Measurements from ENCODE around the gene MYL5.
"Not testable (repeated sequence)": the region's sequence is repeated elsewhere in the genome, so short reads cannot be mapped to it uniquely, and the experiment has no call there.

MYL5 gene

GRCh38 chr4:657834-658667 lies 16.3 kb upstream of the MYL5 start:
- DNase-seq: no peak

DNA sequence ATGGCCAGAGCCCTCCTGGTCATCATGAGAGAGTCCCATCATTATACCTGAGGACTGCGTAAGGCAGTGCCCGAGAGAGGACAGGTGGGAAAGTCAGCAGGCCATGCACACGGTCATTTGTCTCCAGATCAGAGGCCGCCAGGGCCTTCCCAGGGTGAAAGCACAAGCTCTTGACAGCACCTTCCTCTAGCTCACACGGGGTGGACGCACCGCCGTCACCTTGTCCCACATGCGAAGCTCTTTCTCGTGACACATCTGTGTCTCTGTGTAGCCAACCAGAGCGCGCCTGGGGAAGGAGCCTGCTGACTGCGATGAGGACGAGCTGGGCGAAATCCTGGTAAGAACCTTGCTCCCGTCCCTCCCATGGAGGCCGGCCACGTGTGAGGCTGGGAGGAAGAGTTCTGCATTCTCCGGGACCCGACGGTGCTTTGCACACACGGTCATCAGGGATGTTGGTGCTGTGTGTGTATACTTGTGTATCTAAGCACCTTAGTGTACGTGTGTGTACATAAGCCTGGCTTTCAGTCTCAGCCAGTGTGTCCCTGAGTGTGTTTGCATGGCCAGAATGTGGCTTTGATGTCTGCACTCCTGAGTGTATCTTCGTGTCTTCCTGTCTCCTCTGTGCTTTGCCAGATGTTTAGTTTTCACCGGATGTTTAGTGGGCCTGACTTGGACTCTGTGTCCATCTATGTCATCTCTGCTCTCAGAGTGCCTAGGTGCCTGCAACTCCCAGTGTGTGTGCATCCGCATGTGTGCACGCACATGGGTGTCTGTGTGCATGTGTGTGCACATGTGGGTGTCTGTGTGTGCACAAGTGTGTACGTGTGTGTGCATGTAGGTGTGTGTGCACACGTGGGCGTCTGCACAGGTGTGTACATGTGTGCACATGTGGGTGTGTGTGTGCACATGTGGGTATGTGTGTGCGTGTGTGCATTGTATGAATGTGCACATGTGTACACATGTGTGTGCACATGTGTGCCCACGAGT lies 15.4 kb upstream of the MYL5 start:
- DNase-seq: no peak

DNA sequence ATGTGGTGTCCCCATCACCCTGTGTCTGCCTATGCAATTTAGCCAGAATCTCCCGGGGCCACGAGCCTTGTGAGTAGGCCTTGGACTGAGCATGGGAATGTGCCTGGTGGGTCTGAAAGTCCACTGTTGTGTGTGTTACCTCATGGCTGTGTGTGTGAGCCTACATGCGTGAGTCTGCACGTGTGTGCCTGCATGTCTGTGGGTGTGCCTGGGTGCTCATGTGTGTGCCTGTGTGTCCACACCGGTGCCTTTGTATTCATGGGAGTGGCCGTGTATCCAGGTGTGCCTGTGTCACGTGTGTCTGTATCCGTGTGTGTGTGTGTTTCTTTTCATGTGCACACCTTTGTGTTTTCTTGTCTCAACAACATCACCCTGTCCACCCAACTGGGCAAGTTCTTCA lies 14.5 kb upstream of the MYL5 start:
- DNase-seq: no peak

- no peak for DNase-seq
Measured at GRCh38 chr4:660401-660800, 13.9 kb upstream of the MYL5 start.

GRCh38 chr4:661231-661630 lies 13.1 kb upstream of the MYL5 start:
- DNase-seq: no peak

DNA sequence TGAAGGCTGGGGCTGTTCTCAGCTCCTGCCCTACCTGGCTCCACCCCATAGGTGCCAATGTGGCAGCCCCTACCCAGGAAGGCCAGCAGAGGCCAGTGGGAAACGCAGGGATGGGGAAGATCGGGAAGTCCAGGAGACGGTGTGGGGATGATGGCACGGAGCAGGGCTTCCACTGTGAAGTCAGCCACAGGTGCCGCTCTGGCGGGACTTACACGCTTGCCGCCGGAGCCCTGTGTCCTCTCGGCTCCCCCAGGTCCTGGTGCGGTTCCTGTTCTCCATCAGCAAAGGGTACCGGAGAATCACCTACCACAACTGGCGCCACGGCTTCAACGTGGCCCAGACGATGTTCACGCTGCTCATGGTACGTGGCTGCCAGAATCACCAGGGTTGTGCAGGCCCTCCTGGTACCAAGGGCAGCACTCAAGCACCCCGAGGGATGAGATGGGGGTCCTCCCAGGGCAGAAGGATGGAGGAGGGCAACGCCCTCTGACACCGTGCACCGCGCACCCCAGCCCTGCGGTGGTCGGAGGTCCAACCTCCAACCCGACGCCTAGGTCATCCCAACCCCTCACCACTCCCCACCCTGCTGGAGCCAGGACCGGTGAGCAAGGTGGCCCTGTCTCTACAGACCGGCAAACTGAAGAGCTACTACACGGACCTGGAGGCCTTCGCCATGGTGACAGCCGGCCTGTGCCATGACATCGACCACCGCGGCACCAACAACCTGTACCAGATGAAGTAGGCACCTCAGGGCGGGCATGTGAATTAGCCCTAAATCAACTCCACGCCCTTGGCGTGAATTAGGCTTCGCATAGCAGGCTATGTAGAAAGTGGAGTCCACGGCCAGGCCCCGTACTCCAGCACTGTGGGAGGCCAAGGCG lies 12.2 kb upstream of the MYL5 start:
- peak; percentile 1 for DNase-seq

DNA sequence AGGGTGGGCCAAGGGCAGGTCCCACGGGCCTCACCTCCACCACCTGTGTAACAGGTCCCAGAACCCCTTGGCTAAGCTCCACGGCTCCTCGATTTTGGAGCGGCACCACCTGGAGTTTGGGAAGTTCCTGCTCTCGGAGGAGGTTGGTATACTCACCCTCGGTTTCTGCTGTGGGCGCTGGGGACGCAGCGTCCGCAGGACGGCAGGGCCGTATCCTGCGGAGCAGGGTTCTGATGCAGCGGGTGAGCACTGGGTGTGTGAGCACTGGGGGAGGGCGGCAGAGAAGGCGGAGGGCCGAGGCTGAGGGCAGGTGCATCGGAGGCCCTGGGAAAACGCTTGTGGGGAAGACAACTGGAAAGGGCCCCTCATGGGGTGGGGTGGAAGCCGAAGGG lies 11.3 kb upstream of the MYL5 start:
- DNase-seq: peak; percentile 13

DNA sequence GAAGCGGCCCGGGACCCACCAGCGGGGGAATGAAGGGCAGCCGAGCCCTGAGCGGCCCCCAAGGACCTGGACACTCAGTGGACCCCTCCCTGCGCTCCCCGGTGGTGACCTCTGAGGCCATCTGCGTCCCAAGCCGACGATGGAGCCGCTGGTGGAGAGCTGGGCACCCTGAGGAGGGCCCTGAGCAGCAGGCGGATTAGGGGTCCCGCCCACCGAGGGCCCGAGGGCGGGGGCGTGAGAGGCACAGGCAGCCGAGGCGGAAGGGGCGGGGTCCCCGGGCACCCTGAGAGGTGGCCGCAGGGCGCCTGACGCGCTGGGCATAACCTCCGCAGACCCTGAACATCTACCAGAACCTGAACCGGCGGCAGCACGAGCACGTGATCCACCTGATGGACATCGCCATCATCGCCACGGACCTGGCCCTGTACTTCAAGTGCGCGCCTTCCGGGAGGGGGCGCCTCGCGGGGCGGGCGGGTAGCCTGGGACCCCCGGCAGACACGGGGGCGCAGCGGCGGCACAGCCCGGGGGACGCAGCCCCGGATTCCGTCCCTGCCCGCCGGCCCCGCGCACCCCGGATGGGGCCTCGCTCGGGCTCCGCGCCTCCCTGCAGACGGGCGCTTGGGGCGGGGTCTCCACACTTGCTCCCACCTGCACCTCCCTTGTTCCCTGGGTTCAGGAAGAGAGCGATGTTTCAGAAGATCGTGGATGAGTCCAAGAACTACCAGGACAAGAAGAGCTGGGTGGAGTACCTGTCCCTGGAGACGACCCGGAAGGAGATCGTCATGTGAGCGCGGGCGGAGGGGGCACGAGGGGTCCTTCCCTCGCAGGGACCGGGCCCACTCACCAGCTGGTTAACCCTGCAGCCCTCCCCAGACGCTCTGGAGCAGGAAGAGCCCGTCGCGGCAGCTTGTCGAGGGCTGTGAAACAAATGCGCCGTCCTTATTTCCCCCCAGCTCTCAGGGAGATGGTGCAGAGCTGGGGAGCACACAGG lies 10.6 kb upstream of the MYL5 start:
- DNase-seq: peak; percentile 87

DNA sequence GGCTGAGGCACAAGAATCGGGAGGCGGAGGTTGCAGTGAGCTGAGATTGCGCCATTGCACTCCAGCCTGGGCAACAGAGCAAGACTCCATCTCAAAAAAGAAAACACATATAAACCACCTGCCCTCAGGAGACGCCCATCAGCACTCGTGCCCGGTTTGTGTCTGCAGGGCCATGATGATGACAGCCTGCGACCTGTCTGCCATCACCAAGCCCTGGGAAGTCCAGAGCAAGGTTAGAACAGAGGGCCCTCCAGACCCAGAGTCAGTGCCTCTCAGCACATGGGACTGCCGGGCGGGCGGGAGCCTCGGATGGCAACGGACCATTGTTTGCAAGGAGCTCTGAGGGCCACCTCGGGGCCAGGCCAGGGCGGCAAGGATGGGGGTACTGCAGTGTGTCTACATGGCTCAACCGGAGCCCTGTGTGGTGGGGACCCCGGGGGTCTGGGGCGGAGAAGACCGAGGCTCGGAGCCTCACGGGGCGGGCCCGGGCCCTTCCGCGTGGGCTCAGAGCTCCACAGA lies 9.6 kb upstream of the MYL5 start:
- peak; percentile 1 for DNase-seq

DNA sequence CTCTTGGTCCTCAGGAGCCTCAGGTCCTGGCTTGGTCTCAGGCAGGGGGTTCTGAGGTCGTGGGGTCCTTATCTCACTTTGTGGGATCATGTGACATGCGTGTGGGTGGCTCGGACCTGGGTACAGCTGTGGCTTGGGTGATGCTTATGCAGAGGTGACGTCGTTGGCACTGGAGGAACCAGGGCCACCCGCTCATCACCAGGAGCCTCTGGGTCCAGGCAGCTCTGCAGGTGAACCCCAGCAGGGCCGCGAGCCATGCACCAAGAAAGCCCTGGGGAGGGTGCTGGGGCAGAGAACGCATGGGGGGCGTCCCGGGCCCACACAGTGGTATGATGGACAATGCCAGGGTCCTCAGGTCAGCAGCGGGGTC lies 9.0 kb upstream of the MYL5 start:
- DNase-seq: no peak

- no peak for DNase-seq
Measured at GRCh38 chr4:665751-666435, 8.4 kb upstream of the MYL5 start.

GRCh38 chr4:666436-666810 lies 7.9 kb upstream of the MYL5 start:
- peak; percentile 1 for DNase-seq

GRCh38 chr4:666822-667544 lies 7.4 kb upstream of the MYL5 start:
- no peak for DNase-seq

- no peak for DNase-seq
Measured at GRCh38 chr4:667545-667925, 6.8 kb upstream of the MYL5 start.

GRCh38 chr4:668219-668618 lies 6.1 kb upstream of the MYL5 start:
- DNase-seq: not testable (repeated sequence)

DNA sequence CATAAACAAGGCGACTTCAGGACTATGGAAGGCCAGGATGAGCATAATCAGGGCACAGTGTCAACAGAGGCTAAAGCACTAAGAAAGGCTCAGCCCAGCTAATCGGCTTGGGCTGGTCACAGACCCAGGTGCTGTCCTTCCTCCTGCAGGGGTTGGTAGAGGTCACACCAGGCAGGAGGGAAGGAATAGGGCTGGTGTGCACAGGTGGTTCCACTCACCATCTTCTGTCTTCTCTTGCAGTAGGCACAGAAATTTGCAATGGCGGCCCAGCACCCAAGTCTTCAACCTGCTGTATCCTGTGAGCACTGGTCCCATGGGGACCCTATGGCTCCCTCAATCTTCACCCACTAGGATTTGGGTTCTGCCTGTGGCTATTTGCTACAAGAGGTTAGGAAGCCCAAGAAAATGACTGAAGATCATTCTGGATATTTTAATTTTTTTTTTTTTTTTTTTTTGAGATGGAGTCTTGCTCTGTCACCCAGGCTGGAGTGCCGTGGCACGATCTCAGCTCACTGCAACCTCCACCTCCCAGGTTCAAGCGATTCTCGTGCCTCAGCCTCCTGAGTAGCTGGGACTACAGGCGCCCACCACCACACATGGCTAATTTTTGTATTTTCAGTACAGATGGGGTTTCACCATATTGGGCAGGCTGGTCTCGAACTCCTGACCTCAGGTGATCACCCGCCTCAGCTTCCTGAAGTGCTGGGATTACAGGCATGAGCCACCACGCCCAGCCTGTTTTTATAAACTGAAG lies 4.4 kb upstream of the MYL5 start:
- DNase-seq: not testable (repeated sequence)

DNA sequence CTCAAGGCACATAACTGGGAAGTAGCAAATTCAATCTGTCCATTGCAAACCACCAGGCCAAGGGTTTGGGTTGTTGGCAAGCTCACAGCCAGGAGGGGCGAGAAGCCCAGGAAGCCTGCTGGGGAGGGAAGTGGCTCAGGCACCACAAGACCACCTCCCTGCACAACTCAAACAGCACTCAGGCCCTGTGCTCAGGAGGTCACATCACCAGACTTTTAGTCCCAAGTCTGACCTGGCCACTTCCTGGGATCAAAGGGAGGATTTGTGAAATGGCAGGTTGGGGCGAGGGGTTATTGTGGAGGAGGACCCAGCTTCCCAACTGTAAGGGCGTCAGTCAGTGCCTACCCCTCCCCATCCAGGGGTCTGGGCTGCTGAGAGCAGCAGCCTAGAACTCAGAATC lies 2.6 kb upstream of the MYL5 start:
- no peak for DNase-seq

GRCh38 chr4:673349-674091 lies 822 bp upstream of the MYL5 start:
- no peak for DNase-seq
